Measurements from ENCODE around the gene STEAP2. TPM values are rescaled to one million over a fixed set of nuclear protein-coding genes. Genes with fewer than 3 reads are reported as not detected.

The STEAP2 gene
- total RNA-seq, 6 donors from 2014 or later, result 2.6 to 18.7 (median 8.1) TPM

- Histone ChIP-seq H3K36me3 (no peaks in the 10 kb centered on the region), H3K9me3 (no peaks in the 10 kb centered on the region), H3K27me3 (peaks cover 0 to 3% (median 0%) of the 10 kb centered on the region in 4 donors), H3K4me1 (peaks cover 3 to 14% (median 8%) of the 10 kb centered on the region in 4 donors), H3K4me3 (no peak overlapping the region), H3K27ac (no peak overlapping the region)
- ATAC-seq (ENCODE audit: low FRiP score in 2 of 2) (no peak), DNase-seq (no peak)
- TF ChIP-seq EP300 (IDR thresholded peaks at IDR 0.05) (no peak), POLR2A (IDR thresholded peaks at IDR 0.05) (no peak), CTCF (IDR thresholded peaks at IDR 0.05) (no peak), POLR2AphosphoS5 (IDR thresholded peaks at IDR 0.05) (peak in 1 of 2 donors; percentile 38)
- WGBS, 2 donors, result 73 to 88% methylated on average over 1 of the region's 1 CpG
Measured at GRCh38 chr7:90209776-90210175, 1.8 kb upstream of the STEAP2 start.

GRCh38 chr7:90210475-90210874, 1.1 kb upstream of the STEAP2 start:
- no peak for ATAC-seq (ENCODE audit: low FRiP score in 2 of 2)
- Histone ChIP-seq H3K27ac (peak overlapping the region in 2 of 4 donors; percentile 48 to 78), H3K4me3 (no peak overlapping the region), H3K9me3 (no peaks in the 10 kb centered on the region), H3K4me1 (peaks cover 3 to 14% (median 8%) of the 10 kb centered on the region in 4 donors), H3K36me3 (no peaks in the 10 kb centered on the region), H3K27me3 (peaks cover 0 to 3% (median 0%) of the 10 kb centered on the region in 4 donors)
- TF ChIP-seq CTCF (IDR thresholded peaks at IDR 0.05) (no peak), POLR2AphosphoS5 (IDR thresholded peaks at IDR 0.05) (no peak), EP300 (IDR thresholded peaks at IDR 0.05) (no peak), POLR2A (IDR thresholded peaks at IDR 0.05) (no peak)
- WGBS, 2 donors, result 55 to 73% methylated on average over 5 of the region's 5 CpGs
- no peak for DNase-seq

GRCh38 chr7:90210981-90211380, 559 bp upstream of the STEAP2 start:
- no peaks in the 10 kb centered on the region for H3K36me3 ChIP-seq
- peaks cover 3 to 14% (median 8%) of the 10 kb centered on the region in 4 donors for H3K4me1 ChIP-seq
- TF ChIP-seq CTCF (IDR thresholded peaks at IDR 0.05), result no peak
- TF ChIP-seq POLR2AphosphoS5 (IDR thresholded peaks at IDR 0.05), result no peak
- no peak for TF ChIP-seq EP300 (IDR thresholded peaks at IDR 0.05)
- TF ChIP-seq POLR2A (IDR thresholded peaks at IDR 0.05), result no peak
- peak overlapping the region in 3 of 4 donors; percentile 45 to 65 (median 51) for H3K4me3 ChIP-seq
- no peak for ATAC-seq (ENCODE audit: low FRiP score in 2 of 2)
- no peaks in the 10 kb centered on the region for H3K9me3 ChIP-seq
- 26 to 30% methylated on average over 10 to 11 of the region's 11 CpGs for WGBS, 2 donors
- peak overlapping the region; percentile 48 to 78 (median 74) for H3K27ac ChIP-seq
- peaks cover 0 to 3% (median 0%) of the 10 kb centered on the region in 4 donors for H3K27me3 ChIP-seq
- no peak for DNase-seq

- H3K27me3 ChIP-seq, result peaks cover 0 to 3% (median 0%) of the 10 kb centered on the region in 4 donors
- whole genome bisulfite sequencing, 2 donors, result 15 to 18% methylated on average over 6 of the region's 6 CpGs
- H3K36me3 ChIP-seq, result no peaks in the 10 kb centered on the region
- H3K9me3 ChIP-seq, result no peaks in the 10 kb centered on the region
- peaks cover 3 to 14% (median 8%) of the 10 kb centered on the region in 4 donors for H3K4me1 ChIP-seq
- TF ChIP-seq EP300 (IDR thresholded peaks at IDR 0.05) (no peak), POLR2AphosphoS5 (IDR thresholded peaks at IDR 0.05) (no peak), POLR2A (IDR thresholded peaks at IDR 0.05) (no peak), CTCF (IDR thresholded peaks at IDR 0.05) (no peak)
- peak overlapping the region; percentile 52 to 86 (median 74) for H3K27ac ChIP-seq
- H3K4me3 ChIP-seq, result peak overlapping the region; percentile 45 to 65 (median 50)
- ATAC-seq (ENCODE audit: low FRiP score in 2 of 2), result peak in 1 of 2 donors; percentile 5
- no peak for DNase-seq
Measured at GRCh38 chr7:90212149-90212495, 582 bp downstream of the STEAP2 start.

GRCh38 chr7:90213521-90213920, 2.0 kb downstream of the STEAP2 start:
- Histone ChIP-seq H3K4me1 (peaks cover 3 to 14% (median 8%) of the 10 kb centered on the region in 4 donors), H3K27me3 (peaks cover 0 to 3% (median 0%) of the 10 kb centered on the region in 4 donors), H3K27ac (no peak overlapping the region), H3K36me3 (no peaks in the 10 kb centered on the region), H3K9me3 (no peaks in the 10 kb centered on the region), H3K4me3 (no peak overlapping the region)
- ATAC-seq (ENCODE audit: low FRiP score in 2 of 2), result no peak
- DNase-seq, result no peak
- 76 to 80% methylated on average over 2 of the region's 2 CpGs for WGBS, 2 donors
- no peak for TF ChIP-seq EP300 (IDR thresholded peaks at IDR 0.05)
- TF ChIP-seq CTCF (IDR thresholded peaks at IDR 0.05), result no peak
- TF ChIP-seq POLR2A (IDR thresholded peaks at IDR 0.05), result no peak
- TF ChIP-seq POLR2AphosphoS5 (IDR thresholded peaks at IDR 0.05), result no peak
